CD4-positive, CD25-positive, alpha-beta regulatory T cell (primary cell): ENCODE results near the gene ZBTB49. TPM values are rescaled to one million over a fixed set of nuclear protein-coding genes. Genes with fewer than 3 reads are reported as not detected.

Experiments used
- ATAC-seq, 2 donors: fragments of 150-1000 bp; cut with Tn5 transposase; one replicate each; pipeline ENCODE4 v1.10.0; 2021; ENCODE audit warnings: low read depth in 2 of 2, moderate number of reproducible peaks in 2 of 2, moderate library complexity in 1 of 2
- DNase-seq, 3 donors: peaks; one replicate each; pipeline versions ENCODE4 v3.0.0 to v3.0.0-alpha.2; 2012 to 2022; ENCODE audit warnings: mixed read lengths in 1 of 3
- H3K27ac ChIP-seq: one replicate; pipeline ENCODE4 v1.7.0; 2013; ENCODE audit warnings: mild to moderate bottlenecking, low read length; ENCODE audit not compliant: insufficient read depth, poor library complexity, severe bottlenecking
- H3K27me3 ChIP-seq: one replicate; pipeline ENCODE4 v1.7.0; 2013; ENCODE audit warnings: low read length; ENCODE audit not compliant: control insufficient read depth, insufficient read depth
- H3K36me3 ChIP-seq: one replicate; pipeline ENCODE4 v1.7.0; 2013; ENCODE audit warnings: mild to moderate bottlenecking, low read length, moderate library complexity; ENCODE audit not compliant: control insufficient read depth, insufficient read depth
- H3K4me1 ChIP-seq: 2 replicates; pipeline ENCODE4 v1.7.0; 2013; ENCODE audit warnings: mild to moderate bottlenecking, low read length; ENCODE audit not compliant: insufficient read depth, control insufficient read depth, poor library complexity, severe bottlenecking
- H3K4me3 ChIP-seq: one replicate; pipeline ENCODE4 v1.7.0; 2013; ENCODE audit warnings: low read depth, mild to moderate bottlenecking, low read length, moderate library complexity
- H3K9me3 ChIP-seq, 2 experiments: 1 replicate in 1 of 2; 2 replicates in 1 of 2; pipeline ENCODE4 v1.7.0; 2013; ENCODE audit warnings: low read length in 2 of 2, mild to moderate bottlenecking in 1 of 2, moderate library complexity in 1 of 2; ENCODE audit not compliant: control insufficient read depth in 2 of 2
- H3K27ac Mint-ChIP-seq, 3 donors: one replicate each; pipeline ENCODE4 v1.8.0; 2020 to 2022; ENCODE audit warnings: mild to moderate bottlenecking in 3 of 3, mixed read lengths in 3 of 3, moderate library complexity in 2 of 3
- H3K27me3 Mint-ChIP-seq: one replicate; pipeline ENCODE4 v1.8.0; 2022; ENCODE audit warnings: mild to moderate bottlenecking, mixed read lengths
- H3K36me3 Mint-ChIP-seq: one replicate; pipeline ENCODE4 v1.8.0; 2020; ENCODE audit warnings: mixed read lengths
- H3K4me1 Mint-ChIP-seq, 4 donors: one replicate each; pipeline ENCODE4 v1.8.0; 2020 to 2022; ENCODE audit warnings: mixed read lengths in 4 of 4, mild to moderate bottlenecking in 1 of 4
- H3K4me3 Mint-ChIP-seq, 4 donors: one replicate each; pipeline ENCODE4 v1.8.0; 2020 to 2022; ENCODE audit warnings: mild to moderate bottlenecking in 4 of 4, mixed read lengths in 4 of 4, moderate library complexity in 3 of 4
- H3K9me3 Mint-ChIP-seq, 7 donors: one replicate each; pipeline ENCODE4 v1.8.0; 2020 to 2022; ENCODE audit warnings: mixed read lengths in 7 of 7, mild to moderate bottlenecking in 3 of 7, moderate library complexity in 2 of 7
- polyA plus RNA-seq, 4 donors: library from polyadenylated mRNA; unstranded; fragments of 300-500 nt; fragmentation: Illumina TruSeq; gene quantifications; one replicate each; pipeline ENCODE4 v1.2.3, GENCODE V29; 2021
- total RNA-seq: library from RNA; stranded (reverse); gene quantifications from one replicate; pipeline ENCODE4 v1.2.3, GENCODE V29; 2022

ZBTB49 gene
- total and polyA plus RNA-seq, 5 donors from 2014 or later, result 3.8 to 14.7 (median 4.2) TPM

GRCh38 chr4:4327652-4328121 is 37.6 kb downstream of the ZBTB49 start:
- Histone ChIP-seq H3K27me3 (no peaks in the 10 kb centered on the region), H3K4me1 (no peaks in the 10 kb centered on the region), H3K9me3 (no peaks in the 10 kb centered on the region), H3K36me3 (peaks cover under 1% of the 10 kb centered on the region), H3K4me3 (no peak overlapping the region), H3K27ac (no peak overlapping the region)
- Mint-ChIP-seq H3K36me3 (peaks cover 6% of the 10 kb centered on the region), H3K9me3 (no peaks in the 10 kb centered on the region), H3K4me1 (no peaks in the 10 kb centered on the region), H3K27ac (no peak overlapping the region), H3K27me3 (no peaks in the 10 kb centered on the region), H3K4me3 (no peak overlapping the region)
- DNase-seq, result no peak
- no peak for ATAC-seq

- H3K4me1 ChIP-seq, result no peaks in the 10 kb centered on the region
- no peak overlapping the region for H3K4me3 ChIP-seq
- DNase-seq, result no peak
- H3K4me3 Mint-ChIP-seq, result no peak overlapping the region
- no peak overlapping the region for H3K27ac Mint-ChIP-seq
- no peaks in the 10 kb centered on the region for H3K36me3 ChIP-seq
- no peak for ATAC-seq
- H3K36me3 Mint-ChIP-seq, result peaks cover 4% of the 10 kb centered on the region
- H3K9me3 Mint-ChIP-seq, result no peaks in the 10 kb centered on the region
- H3K27me3 ChIP-seq, result no peaks in the 10 kb centered on the region
- no peaks in the 10 kb centered on the region for H3K4me1 Mint-ChIP-seq
- no peaks in the 10 kb centered on the region for H3K9me3 ChIP-seq
- H3K27ac ChIP-seq, result no peak overlapping the region
- H3K27me3 Mint-ChIP-seq, result no peaks in the 10 kb centered on the region
These were observed 38.2 kb downstream of the ZBTB49 start for GRCh38 chr4:4328206-4328605.

GRCh38 chr4:4328840-4329239 is 38.8 kb downstream of the ZBTB49 start:
- H3K27me3 ChIP-seq, result no peaks in the 10 kb centered on the region
- H3K27ac ChIP-seq, result no peak overlapping the region
- Mint-ChIP-seq H3K4me3 (no peak overlapping the region), H3K36me3 (peaks cover 1% of the 10 kb centered on the region), H3K27ac (no peak overlapping the region), H3K9me3 (no peaks in the 10 kb centered on the region), H3K4me1 (no peaks in the 10 kb centered on the region), H3K27me3 (no peaks in the 10 kb centered on the region)
- H3K4me3 ChIP-seq, result no peak overlapping the region
- ATAC-seq (no peak), DNase-seq (no peak)
- no peaks in the 10 kb centered on the region for H3K9me3 ChIP-seq
- H3K36me3 ChIP-seq, result no peaks in the 10 kb centered on the region
- H3K4me1 ChIP-seq, result no peaks in the 10 kb centered on the region

- Histone ChIP-seq H3K4me3 (no peak overlapping the region), H3K27me3 (no peaks in the 10 kb centered on the region), H3K9me3 (no peaks in the 10 kb centered on the region), H3K4me1 (no peaks in the 10 kb centered on the region), H3K27ac (no peak overlapping the region), H3K36me3 (no peaks in the 10 kb centered on the region)
- Mint-ChIP-seq H3K4me3 (no peak overlapping the region), H3K27me3 (no peaks in the 10 kb centered on the region), H3K9me3 (no peaks in the 10 kb centered on the region), H3K27ac (no peak overlapping the region), H3K4me1 (peaks cover 0 to under 1% (median 0%) of the 10 kb centered on the region in 4 donors), H3K36me3 (no peaks in the 10 kb centered on the region)
- no peak for DNase-seq
- no peak for ATAC-seq
These were observed 39.4 kb downstream of the ZBTB49 start for GRCh38 chr4:4329496-4329895.

GRCh38 chr4:4330794-4331193 is 40.7 kb downstream of the ZBTB49 start:
- no peak overlapping the region for H3K4me3 ChIP-seq
- H3K4me3 Mint-ChIP-seq, result no peak overlapping the region
- H3K36me3 Mint-ChIP-seq, result no peaks in the 10 kb centered on the region
- no peaks in the 10 kb centered on the region for H3K9me3 ChIP-seq
- H3K4me1 Mint-ChIP-seq, result peaks cover 0 to 8% (median 3%) of the 10 kb centered on the region in 4 donors
- H3K36me3 ChIP-seq, result no peaks in the 10 kb centered on the region
- no peak overlapping the region for H3K27ac ChIP-seq
- H3K27me3 Mint-ChIP-seq, result no peaks in the 10 kb centered on the region
- peaks cover 4% of the 10 kb centered on the region for H3K4me1 ChIP-seq
- DNase-seq (no peak), ATAC-seq (no peak)
- H3K27ac Mint-ChIP-seq, result no peak overlapping the region
- no peaks in the 10 kb centered on the region for H3K9me3 Mint-ChIP-seq
- H3K27me3 ChIP-seq, result no peaks in the 10 kb centered on the region

- H3K27ac ChIP-seq, result no peak overlapping the region
- DNase-seq (no peak), ATAC-seq (no peak)
- H3K4me1 Mint-ChIP-seq, result peaks cover 0 to 8% (median 3%) of the 10 kb centered on the region in 4 donors
- no peak overlapping the region for H3K4me3 ChIP-seq
- no peaks in the 10 kb centered on the region for H3K27me3 ChIP-seq
- H3K9me3 Mint-ChIP-seq, result no peaks in the 10 kb centered on the region
- H3K4me1 ChIP-seq, result peaks cover 4% of the 10 kb centered on the region
- no peaks in the 10 kb centered on the region for H3K36me3 Mint-ChIP-seq
- no peak overlapping the region for H3K27ac Mint-ChIP-seq
- no peak overlapping the region for H3K4me3 Mint-ChIP-seq
- no peaks in the 10 kb centered on the region for H3K9me3 ChIP-seq
- H3K36me3 ChIP-seq, result no peaks in the 10 kb centered on the region
- no peaks in the 10 kb centered on the region for H3K27me3 Mint-ChIP-seq
These were observed 42.5 kb downstream of the ZBTB49 start for GRCh38 chr4:4332529-4332928.

- H3K27ac ChIP-seq, result no peak overlapping the region
- H3K36me3 Mint-ChIP-seq, result no peaks in the 10 kb centered on the region
- H3K9me3 Mint-ChIP-seq, result no peaks in the 10 kb centered on the region
- H3K4me1 ChIP-seq, result peaks cover 4% of the 10 kb centered on the region
- peaks cover 0 to 8% (median 3%) of the 10 kb centered on the region in 4 donors for H3K4me1 Mint-ChIP-seq
- ATAC-seq, result no peak
- no peak overlapping the region for H3K27ac Mint-ChIP-seq
- H3K36me3 ChIP-seq, result no peaks in the 10 kb centered on the region
- no peaks in the 10 kb centered on the region for H3K9me3 ChIP-seq
- no peaks in the 10 kb centered on the region for H3K27me3 Mint-ChIP-seq
- no peak for DNase-seq
- H3K4me3 Mint-ChIP-seq, result no peak overlapping the region
- H3K27me3 ChIP-seq, result no peaks in the 10 kb centered on the region
- H3K4me3 ChIP-seq, result no peak overlapping the region
These were observed 43.2 kb downstream of the ZBTB49 start for GRCh38 chr4:4333265-4333706.

- Mint-ChIP-seq H3K4me3 (peak overlapping the region in 1 of 4 donors; percentile 49), H3K4me1 (peaks cover 0 to 8% (median 3%) of the 10 kb centered on the region in 4 donors), H3K36me3 (no peaks in the 10 kb centered on the region), H3K27me3 (peaks cover 5% of the 10 kb centered on the region), H3K9me3 (no peaks in the 10 kb centered on the region), H3K27ac (no peak overlapping the region)
- no peaks in the 10 kb centered on the region for H3K27me3 ChIP-seq
- peaks cover 4% of the 10 kb centered on the region for H3K4me1 ChIP-seq
- DNase-seq (peak; percentile 51 to 73 (median 70)), ATAC-seq (peak; percentile 80 to 84)
- no peaks in the 10 kb centered on the region for H3K36me3 ChIP-seq
- H3K27ac ChIP-seq, result no peak overlapping the region
- H3K4me3 ChIP-seq, result no peak overlapping the region
- H3K9me3 ChIP-seq, result no peaks in the 10 kb centered on the region
These were observed 44.9 kb downstream of the ZBTB49 start for GRCh38 chr4:4334798-4335520.
